ENCODE measurements around the gene CHCHD6. TPM values are rescaled to one million over a fixed set of nuclear protein-coding genes. Genes with fewer than 3 reads are reported as not detected.

Gene CHCHD6
- total RNA-seq, 1 experiment from 2014 or later: 36.3 TPM

GRCh38 chr3:126927846-126928245, 223.8 kb downstream of the CHCHD6 start:
- no peak overlapping the region for H3K4me2 ChIP-seq (ENCODE audit: low read length)
- intact Hi-C loops (cut with micrococcal nuclease): no loop called here
- BruUV-seq (replicated peaks): no TSS peak
- no peaks in the 10 kb centered on the region for H4K20me1 ChIP-seq (ENCODE audit: insufficient read depth)
- RAD21 ChIA-PET (ENCODE audit: low non-redundant PET in 1 of 2, low total read pairs in 2 of 2, uncharacterized antibody in 2 of 2, unreplicated experiment in 2 of 2): no interaction called here
- H3K4me1 ChIP-seq (ENCODE audit: control insufficient read depth in 1 of 2, insufficient read depth in 2 of 2, low read length in 2 of 2): peaks cover 5 to 16% of the 10 kb centered on the region in 2 experiments; a peak in 3 of 4 replicates
- H3K27ac ChIP-seq (ENCODE audit: low read depth, low read length): no peak overlapping the region
- CTCF ChIA-PET: no interaction called here
- no peaks in the 10 kb centered on the region for H3K36me3 ChIP-seq (ENCODE audit: control insufficient read depth in 1 of 2, insufficient read depth in 2 of 2, low read length in 2 of 2)
- H3K4me3 ChIP-seq (replicated peaks in 1 of 2; ENCODE audit: low read depth in 1 of 2, low read length in 2 of 2): no peak overlapping the region
- POLR2A ChIA-PET: interaction anchor here (1.1 kb wide), 1 partner anchor 11 kb away, joined by 3 read pairs; no protein-coding TSS in a partner anchor
- H3K79me2 ChIP-seq (ENCODE audit: insufficient read depth, low read length): no peaks in the 10 kb centered on the region
- H3K9ac ChIP-seq (ENCODE audit: low read length): no peak overlapping the region
- no peak for TF ChIP-seq EZH2phosphoT487 (IDR thresholded peaks at IDR 0.05; ENCODE audit: borderline replicate concordance)
- no peak for TF ChIP-seq CBX3 (IDR thresholded peaks at IDR 0.05; ENCODE audit: low read depth)
- no peak for TF ChIP-seq REST (IDR thresholded peaks at IDR 0.05; ENCODE audit: low read depth)
- TF ChIP-seq RAD21 (IDR thresholded peaks at IDR 0.05; ENCODE audit: low read depth): no peak
- TF ChIP-seq JUND (IDR thresholded peaks at IDR 0.05): no peak
- no peak for TF ChIP-seq ELF1 (IDR thresholded peaks at IDR 0.05; ENCODE audit: borderline replicate concordance, low read depth)
- no peak for TF ChIP-seq CEBPB (IDR thresholded peaks at IDR 0.05; ENCODE audit: low read depth)
- TF ChIP-seq, protein P1, sequence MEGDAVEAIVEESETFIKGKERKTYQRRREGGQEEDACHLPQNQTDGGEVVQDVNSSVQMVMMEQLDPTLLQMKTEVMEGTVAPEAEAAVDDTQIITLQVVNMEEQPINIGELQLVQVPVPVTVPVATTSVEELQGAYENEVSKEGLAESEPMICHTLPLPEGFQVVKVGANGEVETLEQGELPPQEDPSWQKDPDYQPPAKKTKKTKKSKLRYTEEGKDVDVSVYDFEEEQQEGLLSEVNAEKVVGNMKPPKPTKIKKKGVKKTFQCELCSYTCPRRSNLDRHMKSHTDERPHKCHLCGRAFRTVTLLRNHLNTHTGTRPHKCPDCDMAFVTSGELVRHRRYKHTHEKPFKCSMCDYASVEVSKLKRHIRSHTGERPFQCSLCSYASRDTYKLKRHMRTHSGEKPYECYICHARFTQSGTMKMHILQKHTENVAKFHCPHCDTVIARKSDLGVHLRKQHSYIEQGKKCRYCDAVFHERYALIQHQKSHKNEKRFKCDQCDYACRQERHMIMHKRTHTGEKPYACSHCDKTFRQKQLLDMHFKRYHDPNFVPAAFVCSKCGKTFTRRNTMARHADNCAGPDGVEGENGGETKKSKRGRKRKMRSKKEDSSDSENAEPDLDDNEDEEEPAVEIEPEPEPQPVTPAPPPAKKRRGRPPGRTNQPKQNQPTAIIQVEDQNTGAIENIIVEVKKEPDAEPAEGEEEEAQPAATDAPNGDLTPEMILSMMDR (IDR thresholded peaks at IDR 0.05 in 2 of 3, conservative IDR thresholded peaks at IDR 0.05 in 1 of 3; ENCODE audit: borderline replicate concordance in 1 of 3, insufficient read depth in 1 of 3, low read depth in 2 of 3, low read length in 2 of 3): 0 out of 6 replicates have a peak, but pooled peaks of 2 of the 3 experiments have one; percentile 3 to 8
- DNase-seq (ENCODE audit: low read depth, low spot score) (no peak), ATAC-seq (no peak)
- no peaks in the 10 kb centered on the region for H3K9me3 ChIP-seq (ENCODE audit: control insufficient read depth in 1 of 2, insufficient read depth in 1 of 2, low read depth in 1 of 2, low read length in 2 of 2)
- no peak overlapping the region for H2AFZ ChIP-seq (ENCODE audit: low read depth, low read length, poor library complexity, severe bottlenecking)
- H3K27me3 ChIP-seq (ENCODE audit: insufficient read depth, low read length): no peaks in the 10 kb centered on the region
- no peaks in the 10 kb centered on the region for H3K9me2 ChIP-seq (ENCODE audit: insufficient read depth)

All from HCT116 (cell line).